Measurements from ENCODE around the gene LUZP4.
"Not testable (repeated sequence)": the region's sequence is repeated elsewhere in the genome, so short reads cannot be mapped to it uniquely, and the experiment has no call there.

The LUZP4 gene

GRCh38 chrX:115289465-115289864 lies at the start of gene LUZP4:
Gene LUZP4, plus strand, starts transcription at chrX:115289715. Its CDS starts 45 bp downstream, at chrX:115289760.
- DNase-seq (ENCODE audit: low read depth in 2 of 3, low spot score in 2 of 3) = no peak

GRCh38 chrX:115251458-115252233 lies 37.9 kb upstream of the LUZP4 start:
- no peak for DNase-seq (ENCODE audit: low read depth in 2 of 3, low spot score in 2 of 3)

GRCh38 chrX:115255003-115255402 lies 34.5 kb upstream of the LUZP4 start:
- DNase-seq (ENCODE audit: low read depth in 2 of 3, low spot score in 2 of 3) = no peak

GRCh38 chrX:115257711-115258110 lies 31.8 kb upstream of the LUZP4 start:
- DNase-seq (ENCODE audit: low read depth in 2 of 3, low spot score in 2 of 3) = no peak

- DNase-seq (ENCODE audit: low read depth in 2 of 3, low spot score in 2 of 3) = no peak
These were observed 30.2 kb upstream of the LUZP4 start for GRCh38 chrX:115259238-115259875.

- no peak for DNase-seq (ENCODE audit: low read depth in 2 of 3, low spot score in 2 of 3)
These were observed 29.2 kb upstream of the LUZP4 start for GRCh38 chrX:115260330-115260729.

GRCh38 chrX:115261148-115261547 lies 28.4 kb upstream of the LUZP4 start:
- no peak for DNase-seq (ENCODE audit: low read depth in 2 of 3, low spot score in 2 of 3)

- DNase-seq (ENCODE audit: low read depth in 2 of 3, low spot score in 2 of 3) = no peak
These were observed 25.5 kb upstream of the LUZP4 start for GRCh38 chrX:115264009-115264408.

- DNase-seq (ENCODE audit: low read depth in 2 of 3, low spot score in 2 of 3) = no peak
These were observed 23.2 kb upstream of the LUZP4 start for GRCh38 chrX:115266300-115266699.

- no peak for DNase-seq (ENCODE audit: low read depth in 2 of 3, low spot score in 2 of 3)
These were observed 21.1 kb upstream of the LUZP4 start for GRCh38 chrX:115268421-115268820.

GRCh38 chrX:115269051-115269683 lies 20.3 kb upstream of the LUZP4 start:
- no peak for DNase-seq (ENCODE audit: low read depth in 2 of 3, low spot score in 2 of 3)

GRCh38 chrX:115284877-115285276 lies 4.6 kb upstream of the LUZP4 start:
- no peak for DNase-seq (ENCODE audit: low read depth in 2 of 3, low spot score in 2 of 3)

GRCh38 chrX:115297189-115297588 lies 7.7 kb downstream of the LUZP4 start:
- DNase-seq (ENCODE audit: low read depth in 2 of 3, low spot score in 2 of 3) = no peak

GRCh38 chrX:115311139-115311538 lies 21.6 kb downstream of the LUZP4 start:
- DNase-seq (ENCODE audit: low read depth in 2 of 3, low spot score in 2 of 3) = no peak

- no peak for DNase-seq (ENCODE audit: low read depth in 2 of 3, low spot score in 2 of 3)
These were observed 22.1 kb downstream of the LUZP4 start for GRCh38 chrX:115311601-115312001.

GRCh38 chrX:115318139-115318538 lies 28.6 kb downstream of the LUZP4 start:
- DNase-seq (ENCODE audit: low read depth in 2 of 3, low spot score in 2 of 3) = no peak

GRCh38 chrX:115322375-115322774 lies 32.9 kb downstream of the LUZP4 start:
- DNase-seq (ENCODE audit: low read depth in 2 of 3, low spot score in 2 of 3) = no peak

- DNase-seq (ENCODE audit: low read depth in 2 of 3, low spot score in 2 of 3) = no peak
These were observed 34.7 kb downstream of the LUZP4 start for GRCh38 chrX:115324194-115324593.

- not testable (repeated sequence) for DNase-seq (ENCODE audit: low read depth in 2 of 3, low spot score in 2 of 3)
These were observed 39.8 kb downstream of the LUZP4 start for GRCh38 chrX:115329282-115329681.

GRCh38 chrX:115330498-115331168 lies 41.1 kb downstream of the LUZP4 start:
- no peak for DNase-seq (ENCODE audit: low read depth in 2 of 3, low spot score in 2 of 3)

GRCh38 chrX:115332832-115333231 lies 43.3 kb downstream of the LUZP4 start:
- DNase-seq (ENCODE audit: low read depth in 2 of 3, low spot score in 2 of 3) = no peak

GRCh38 chrX:115333446-115333845 lies 43.9 kb downstream of the LUZP4 start:
- DNase-seq (ENCODE audit: low read depth in 2 of 3, low spot score in 2 of 3) = no peak

All from activated CD8-positive, alpha-beta memory T cell treated with anti-CD3 and anti-CD28 coated beads for 48 hours (primary cell).